PFSK-1 (cell line): ENCODE measurements around the gene ADAMTS15.

Experiments
- POLR2AphosphoS5 ChIP-seq: IDR thresholded peaks from 2 replicates; pipeline ENCODE4 v1.6.1; 2012; ENCODE audit warnings: low read depth, mild to moderate bottlenecking, control low read depth, low read length, moderate library complexity
- TAF1 ChIP-seq: IDR thresholded peaks from 2 replicates; pipeline ENCODE4 v1.6.1; 2012; ENCODE audit warnings: low read length, control low read depth, borderline replicate concordance; ENCODE audit not compliant: insufficient read depth

- TF ChIP-seq POLR2AphosphoS5, result no peak
- TF ChIP-seq TAF1, result no peak
Measured at GRCh38 chr11:130470832-130471706, 22.6 kb downstream of the ADAMTS15 start.
